GM19043 (cell line): ENCODE measurements around the gene STK17A.
"Not testable (repeated sequence)": the region's sequence is repeated elsewhere in the genome, so short reads cannot be mapped to it uniquely, and the experiment has no call there.

Experiments used
- ATAC-seq: cut with Tn5 transposase; IDR thresholded peaks from one replicate; pipeline ENCODE4 v1.9.1; 2021; ENCODE audit warnings: low read depth; ENCODE audit not compliant: unreplicated experiment

STK17A gene

DNA sequence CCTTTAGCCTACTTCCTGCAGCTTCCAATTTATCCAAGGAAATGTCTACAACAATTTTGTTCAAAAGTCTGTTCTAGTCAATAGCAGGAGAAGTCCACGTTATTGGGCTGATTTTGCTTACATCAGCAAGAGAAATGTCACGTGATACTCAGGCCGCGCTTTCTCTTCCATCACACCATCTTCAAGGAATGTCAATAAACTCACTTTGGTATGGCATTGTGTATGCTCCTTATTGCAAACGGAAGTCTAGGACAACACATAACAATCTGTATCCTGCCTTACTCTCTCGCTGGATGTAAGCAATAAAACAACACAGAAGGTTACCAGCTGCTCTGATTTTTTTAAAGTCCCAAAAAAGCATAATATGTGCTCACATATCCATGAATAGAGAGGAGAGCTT lies 17.1 kb upstream of the STK17A start:
- no peak for ATAC-seq

DNA sequence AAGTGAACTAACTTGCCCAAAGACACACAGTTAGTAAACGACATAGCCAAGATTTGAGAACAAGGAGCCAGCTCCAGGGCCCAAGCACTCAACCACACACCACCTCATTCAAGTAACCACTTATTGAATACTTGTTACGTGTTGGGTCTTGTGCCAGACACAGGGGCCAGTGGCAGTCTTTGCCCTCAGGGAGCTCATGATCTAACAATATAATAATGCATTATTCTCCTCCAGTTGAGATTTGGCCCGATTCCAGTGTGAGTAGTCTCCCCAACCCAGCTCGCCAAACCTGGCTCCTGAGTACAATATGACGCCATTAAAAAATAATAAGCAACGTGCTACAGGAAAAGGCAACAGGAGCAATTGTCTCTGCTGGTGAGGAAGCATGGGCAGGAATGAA lies 14.4 kb upstream of the STK17A start:
- ATAC-seq: no peak

DNA sequence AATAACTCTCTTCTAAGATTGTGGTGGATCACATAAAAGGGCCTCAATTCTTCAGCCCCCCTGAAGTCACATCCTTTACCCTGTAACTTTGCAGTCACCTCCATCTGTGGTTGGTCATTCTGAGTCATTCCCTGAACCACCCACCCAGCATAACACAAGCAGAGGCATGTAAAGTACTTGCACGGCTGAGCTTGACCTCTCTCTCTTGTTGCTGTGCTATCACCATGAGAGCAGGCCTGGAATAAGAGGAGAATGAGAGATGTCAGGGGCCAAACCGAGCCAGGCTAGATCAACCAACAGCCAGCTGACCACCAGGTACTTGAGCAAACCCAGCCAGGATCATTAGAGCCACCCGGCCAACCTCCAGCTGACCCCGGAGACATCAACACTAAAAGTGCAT lies 13.5 kb upstream of the STK17A start:
- peak; percentile 50 for ATAC-seq

DNA sequence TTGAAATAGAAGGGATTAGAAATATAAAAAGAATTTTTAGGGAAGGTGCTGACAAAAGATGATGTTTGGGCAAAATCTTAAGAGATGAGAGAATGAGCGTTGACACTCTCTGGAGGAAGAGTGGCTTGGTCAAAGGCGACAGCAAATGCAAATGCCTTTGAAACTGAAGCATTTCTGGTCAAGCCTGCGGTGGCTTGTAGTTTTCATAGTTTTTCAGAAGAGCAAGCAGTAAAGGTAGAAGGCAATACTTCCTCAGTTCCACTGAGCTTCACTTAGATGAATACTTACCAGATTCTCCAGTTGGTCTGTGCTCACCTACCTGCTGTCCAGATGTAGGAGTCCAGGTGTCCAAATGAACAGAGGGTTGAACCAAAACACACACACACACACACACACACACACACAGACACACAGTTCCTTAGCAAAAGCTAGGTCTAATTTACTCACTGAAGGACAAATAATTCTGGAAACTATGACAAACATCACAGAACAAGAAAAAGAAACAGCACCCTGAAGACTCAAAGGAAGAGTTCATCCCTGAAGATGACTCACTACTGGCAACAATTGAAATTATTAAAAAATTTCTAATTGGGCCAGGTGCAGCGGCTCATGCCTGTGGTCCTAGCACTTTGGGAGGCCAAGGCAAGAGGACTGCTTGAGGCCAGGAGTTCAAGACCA lies 12.1 kb upstream of the STK17A start:
- peak; percentile 75 for ATAC-seq

DNA sequence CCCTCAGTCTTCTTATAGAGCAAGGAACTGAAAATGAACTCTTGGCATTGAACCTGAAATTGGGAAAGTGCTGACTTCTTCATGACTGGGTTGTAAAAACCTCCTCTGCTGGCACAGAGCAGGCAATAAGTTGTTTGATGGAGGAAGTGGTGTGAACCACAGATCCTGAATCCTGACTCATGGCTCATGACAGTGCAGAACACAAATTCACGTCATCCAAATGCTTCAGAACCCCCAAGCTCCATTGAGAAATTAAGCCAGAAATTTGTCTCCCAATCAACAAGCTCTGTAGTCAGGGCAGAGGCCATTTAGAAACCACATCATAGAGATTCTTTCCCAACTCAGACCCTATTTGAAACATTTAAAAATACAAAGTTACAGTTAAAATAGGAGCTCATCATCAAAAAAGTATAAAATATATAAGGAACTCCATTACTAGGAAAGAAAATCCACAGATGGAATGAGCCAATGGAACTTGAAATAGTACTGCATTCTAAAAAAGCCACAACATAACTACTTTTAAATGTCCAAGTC lies 10.3 kb upstream of the STK17A start:
- ATAC-seq: peak; percentile 42

DNA sequence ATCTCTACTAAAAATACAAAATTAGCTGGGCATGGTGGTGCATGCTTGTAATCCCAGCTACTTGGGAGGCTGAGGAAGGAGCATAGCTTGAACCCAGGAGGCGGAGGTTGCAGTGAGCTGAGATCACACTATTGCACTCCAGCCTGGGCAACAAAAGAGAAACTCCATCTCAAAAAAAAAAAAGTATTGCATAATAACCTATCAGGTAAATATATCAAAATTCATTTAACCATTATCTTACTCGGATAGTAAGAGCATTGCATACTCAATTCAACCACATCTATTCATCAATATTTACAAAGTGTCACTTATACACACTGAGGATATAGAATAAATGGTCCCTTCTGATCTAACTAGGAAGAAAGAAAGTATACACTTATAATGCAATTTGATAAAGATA lies 9.1 kb upstream of the STK17A start:
- ATAC-seq: not testable (repeated sequence)

DNA sequence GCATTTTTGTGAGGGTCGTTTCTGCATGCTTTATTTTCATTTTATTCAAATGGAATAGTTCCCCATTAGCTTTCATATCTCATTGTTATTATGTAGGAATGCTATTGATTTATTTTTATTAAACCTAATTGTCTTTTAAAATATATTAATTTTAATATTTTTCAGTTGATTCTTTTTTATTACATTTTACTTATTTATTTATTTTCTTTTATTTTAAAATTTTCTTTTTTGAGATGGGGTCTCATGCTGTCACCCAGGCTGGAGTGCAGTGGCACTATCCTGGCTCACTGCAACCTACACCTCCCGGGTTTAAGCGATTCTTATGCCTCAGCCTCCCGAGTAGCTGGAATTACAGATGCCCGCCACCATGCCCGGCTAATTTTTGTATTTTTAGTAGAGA lies 7.4 kb upstream of the STK17A start:
- no peak for ATAC-seq

DNA sequence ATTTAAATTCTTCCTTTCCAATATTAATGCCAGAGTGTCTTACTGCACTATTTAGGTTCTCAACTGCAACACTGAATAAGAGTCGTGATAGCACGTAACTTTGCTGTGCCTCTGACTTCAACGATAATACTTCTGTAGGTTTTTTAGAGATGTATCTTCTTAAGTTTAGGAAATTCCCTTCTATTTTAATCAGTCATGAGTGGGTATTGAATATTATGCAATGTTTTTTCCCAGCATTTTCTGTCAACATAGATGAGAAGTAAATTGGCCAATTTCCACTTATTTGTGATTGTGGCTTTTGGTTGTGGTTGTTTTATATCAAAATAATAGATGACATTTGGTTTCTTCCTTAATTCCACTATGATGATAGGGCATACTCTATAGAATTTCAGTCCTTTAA lies 6.7 kb upstream of the STK17A start:
- no peak for ATAC-seq

DNA sequence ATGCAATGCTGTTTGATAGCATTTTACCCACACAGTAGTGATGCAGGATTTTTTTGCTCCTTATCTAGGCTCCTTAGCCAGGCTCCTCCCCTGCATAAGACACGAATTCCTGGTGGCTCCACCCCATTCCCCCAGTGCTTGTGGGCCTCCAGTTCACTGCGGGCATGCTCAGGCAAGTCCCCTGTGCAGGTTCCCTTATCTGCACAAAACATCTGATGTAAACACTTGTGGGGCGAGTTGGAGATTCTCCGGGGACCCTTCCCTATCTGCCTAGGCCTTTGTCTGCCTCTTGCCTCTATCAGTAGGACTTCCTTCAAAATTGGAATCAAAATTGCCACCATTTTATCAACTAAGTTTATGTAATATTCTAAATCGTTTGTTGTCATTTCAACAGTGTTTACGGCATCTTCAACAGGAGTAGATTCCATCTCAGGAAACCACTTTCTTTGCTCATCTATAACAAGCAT lies 5.4 kb upstream of the STK17A start:
- ATAC-seq: no peak

DNA sequence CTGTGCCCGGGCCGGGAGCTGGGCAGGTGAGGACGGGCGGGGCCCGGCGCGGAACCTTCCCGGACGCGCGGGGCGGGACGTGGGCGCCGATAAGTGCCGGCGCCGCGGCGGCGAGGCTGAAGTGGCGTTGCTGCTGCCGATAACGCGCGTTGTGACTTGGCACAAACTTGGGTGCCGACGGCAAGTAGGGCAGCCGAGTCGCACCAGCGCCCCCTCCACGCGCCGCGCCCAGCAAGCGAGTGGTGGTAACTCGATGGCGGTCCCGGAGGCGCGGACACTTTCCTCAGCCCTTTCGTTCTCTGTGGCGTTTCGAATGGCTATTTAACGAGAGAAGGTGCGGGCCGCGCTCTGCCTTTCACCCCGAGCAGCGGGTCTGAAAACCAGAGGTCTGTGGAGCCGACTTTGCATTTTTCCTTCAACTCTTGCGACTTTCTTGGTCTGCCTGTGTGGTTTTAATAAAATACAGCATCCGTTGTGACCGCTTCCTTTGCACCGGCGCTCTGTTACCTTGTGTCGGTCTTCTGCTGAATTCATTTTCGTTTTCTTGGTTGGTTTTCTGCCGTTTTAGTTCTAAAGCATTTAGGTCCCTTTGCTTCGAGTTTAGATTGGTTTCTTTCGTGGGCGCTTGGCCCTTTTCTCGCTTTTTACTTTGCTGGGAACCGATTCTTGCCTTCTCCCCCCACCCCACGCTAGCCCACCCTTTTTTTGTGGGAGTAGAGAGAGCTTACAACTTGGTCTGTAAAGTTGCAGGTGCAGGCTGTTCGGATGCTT lies 701 bp downstream of the STK17A start:
- ATAC-seq: peak; percentile 20

DNA sequence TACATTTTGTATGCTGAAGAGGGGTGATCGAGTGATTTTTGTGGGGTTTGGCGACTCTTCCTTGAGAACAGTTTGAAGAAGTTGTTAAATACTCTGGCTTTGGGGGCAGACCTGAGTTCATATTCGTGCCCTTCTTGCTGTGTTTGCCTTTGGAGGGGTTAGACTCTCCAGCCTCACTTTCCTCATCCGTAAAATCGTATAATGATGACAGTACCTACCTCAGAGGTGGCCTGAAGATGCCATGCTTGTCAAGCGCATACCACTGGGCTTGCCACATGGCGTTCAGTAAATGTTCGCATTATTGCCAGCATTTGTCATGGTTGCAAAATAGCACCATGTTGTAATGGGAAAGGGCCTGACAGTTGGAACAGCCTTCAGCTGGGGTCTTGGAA lies 1.3 kb downstream of the STK17A start:
- no peak for ATAC-seq

DNA sequence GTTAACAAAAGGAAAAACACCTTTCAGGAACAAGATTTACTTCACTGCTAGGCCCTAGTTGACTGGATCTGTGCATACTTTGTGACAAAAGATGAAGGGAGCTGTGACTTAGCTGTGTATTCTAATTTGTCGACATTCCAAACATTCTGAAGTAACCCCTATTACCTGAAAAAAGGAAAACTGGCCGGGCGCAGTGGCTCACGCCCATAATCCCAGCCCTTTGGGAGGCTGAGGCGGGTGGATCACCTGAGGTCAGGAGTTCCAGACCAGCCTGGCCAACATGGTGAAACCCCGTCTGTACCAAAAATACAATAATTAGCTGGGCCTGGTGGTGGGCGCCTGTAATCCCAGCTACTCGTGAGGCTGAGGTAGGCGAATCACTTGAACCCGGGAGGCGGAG lies 1.8 kb downstream of the STK17A start:
- not testable (repeated sequence) for ATAC-seq

DNA sequence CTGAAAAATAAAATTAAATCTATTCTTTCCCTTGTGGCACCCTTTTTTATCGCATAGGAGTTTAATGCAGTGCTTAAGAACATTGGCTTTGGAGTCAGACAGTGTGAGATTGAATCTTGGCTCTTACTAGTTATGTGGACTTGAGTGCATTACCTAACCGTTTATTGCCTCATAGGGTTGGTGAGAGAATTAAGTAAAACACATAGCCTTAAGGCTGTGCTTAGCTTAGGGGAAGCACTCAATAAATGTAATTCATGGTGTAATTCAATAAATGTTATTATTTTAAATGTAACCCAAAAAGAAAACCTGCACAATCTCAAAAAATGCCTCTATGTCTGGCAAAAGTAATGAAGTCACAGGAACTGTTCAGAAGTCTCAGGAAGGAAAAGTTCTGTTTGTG lies 2.7 kb downstream of the STK17A start:
- ATAC-seq: no peak

DNA sequence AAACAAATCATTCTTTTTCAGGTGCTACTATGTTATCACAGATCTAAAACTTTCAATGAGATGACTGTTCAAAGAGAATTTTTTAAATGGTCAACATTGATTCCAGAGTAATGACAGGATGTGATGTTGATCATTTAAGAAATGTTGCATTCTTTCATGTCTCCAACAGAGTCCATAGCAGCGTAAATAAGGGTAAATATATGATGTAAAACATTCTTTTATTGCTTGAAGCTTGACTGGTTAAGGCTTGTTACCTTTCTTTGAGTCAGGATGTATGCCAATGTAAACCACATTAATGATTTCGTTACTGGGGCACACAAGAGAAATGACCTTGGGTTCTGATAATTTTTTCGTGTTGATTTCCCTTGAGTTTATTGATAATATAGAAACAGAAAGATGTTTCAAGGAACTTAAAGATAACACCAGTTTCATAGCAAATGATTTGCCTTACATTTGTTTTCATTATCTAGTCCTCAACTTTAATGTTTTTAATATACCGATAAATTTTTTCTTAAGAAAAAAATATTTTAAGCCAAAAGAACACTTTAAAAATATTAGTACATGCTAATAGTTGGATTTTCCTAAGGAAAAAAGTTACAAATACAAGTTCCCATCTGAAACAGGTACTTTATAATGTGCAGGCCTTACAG lies 3.5 kb downstream of the STK17A start:
- ATAC-seq: no peak

DNA sequence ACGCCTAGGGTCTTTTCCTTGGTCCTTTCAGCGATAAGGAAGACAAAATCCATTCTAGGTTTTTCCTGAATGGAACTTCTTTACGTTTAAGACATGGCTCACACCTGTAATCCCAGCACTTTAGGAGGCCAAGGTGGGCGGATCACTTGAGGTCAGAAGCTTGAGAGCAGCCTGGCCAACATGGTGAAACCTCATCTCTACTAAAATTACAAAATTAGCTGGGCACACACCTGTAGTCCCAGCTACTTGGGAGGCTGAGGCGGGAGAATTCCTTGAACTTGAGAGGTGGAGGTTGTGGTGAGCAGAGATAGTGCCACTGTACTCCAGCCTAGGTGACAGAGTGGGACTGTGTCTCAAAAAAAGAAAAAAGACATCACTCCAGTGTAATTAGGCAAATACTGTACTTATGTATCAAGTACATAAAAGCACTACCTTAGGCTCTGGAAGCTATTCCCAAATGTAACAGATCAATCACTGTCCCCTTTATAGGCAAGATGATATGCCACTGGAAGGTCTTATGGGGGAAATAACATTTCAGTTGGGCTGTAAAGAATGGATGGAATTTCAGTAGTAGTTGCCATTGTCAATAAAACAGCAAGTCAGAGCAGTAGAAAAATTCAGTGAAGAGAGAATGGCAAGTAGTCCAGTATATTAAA lies 5.7 kb downstream of the STK17A start:
- ATAC-seq: no peak

DNA sequence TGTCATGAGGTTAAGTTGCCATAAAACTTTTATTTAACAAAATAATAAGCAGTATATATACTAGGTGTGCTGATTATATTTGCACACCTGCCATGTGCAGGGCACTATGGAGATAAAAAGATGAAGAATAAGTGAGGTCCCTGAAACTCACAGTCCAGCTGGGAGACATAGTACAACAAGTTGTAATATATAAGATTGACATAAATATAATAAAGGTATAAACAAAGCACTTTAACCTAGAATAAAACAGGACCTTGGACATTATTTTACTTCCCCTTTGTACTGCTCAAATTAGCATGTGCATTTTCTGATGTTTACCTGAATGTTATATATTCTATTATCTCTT lies 6.2 kb downstream of the STK17A start:
- ATAC-seq: no peak

DNA sequence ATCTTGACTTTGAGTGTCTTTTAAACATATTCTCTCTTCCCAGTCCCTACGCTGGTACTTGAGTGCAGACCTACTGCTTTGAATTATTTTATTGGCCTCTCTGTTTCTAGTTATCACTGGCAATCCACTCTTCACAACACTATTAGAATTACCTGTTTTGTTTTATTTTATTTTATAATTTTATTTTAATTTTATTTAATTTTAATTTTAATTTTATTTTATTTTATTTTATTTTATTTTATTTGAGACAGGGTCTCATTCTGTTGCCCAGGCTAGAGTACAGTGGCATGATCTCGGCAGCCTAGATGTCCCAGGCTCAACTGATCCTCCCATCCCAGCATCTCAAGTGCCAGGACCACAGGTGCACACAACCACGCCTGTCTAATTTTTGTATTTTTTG lies 6.8 kb downstream of the STK17A start:
- no peak for ATAC-seq

DNA sequence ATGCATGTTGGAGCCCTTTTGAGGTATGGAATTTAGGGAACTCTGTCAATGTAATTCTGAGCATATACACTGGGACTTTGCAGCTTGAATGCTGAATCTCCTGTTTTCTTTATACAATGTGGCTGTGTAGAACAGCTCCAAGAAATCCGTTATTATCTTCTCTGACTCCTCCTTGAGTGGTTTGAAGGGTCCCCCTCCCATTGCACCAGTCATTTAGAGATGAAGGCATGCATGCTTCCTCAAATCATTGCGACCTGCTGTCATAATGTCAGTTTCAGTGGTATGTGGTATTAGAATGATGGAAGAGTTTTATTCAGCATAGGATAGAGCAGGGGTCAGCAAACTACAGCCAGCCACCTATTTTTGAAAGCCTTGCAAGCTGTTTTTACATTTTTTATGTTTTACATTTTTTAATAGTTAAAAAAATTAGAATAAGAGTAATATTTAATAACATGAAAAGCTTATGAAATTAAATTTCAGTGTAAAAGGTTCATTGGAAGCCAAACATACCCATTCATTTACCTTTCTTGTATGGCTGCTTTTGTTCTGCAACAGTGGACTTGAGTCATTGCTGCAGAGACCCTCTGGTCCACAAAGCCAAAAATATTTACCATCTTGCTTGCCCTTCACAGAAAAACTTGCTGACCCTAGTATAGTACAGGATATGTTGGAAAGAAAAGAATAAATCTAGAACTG lies 8.1 kb downstream of the STK17A start:
- ATAC-seq: peak; percentile 67

DNA sequence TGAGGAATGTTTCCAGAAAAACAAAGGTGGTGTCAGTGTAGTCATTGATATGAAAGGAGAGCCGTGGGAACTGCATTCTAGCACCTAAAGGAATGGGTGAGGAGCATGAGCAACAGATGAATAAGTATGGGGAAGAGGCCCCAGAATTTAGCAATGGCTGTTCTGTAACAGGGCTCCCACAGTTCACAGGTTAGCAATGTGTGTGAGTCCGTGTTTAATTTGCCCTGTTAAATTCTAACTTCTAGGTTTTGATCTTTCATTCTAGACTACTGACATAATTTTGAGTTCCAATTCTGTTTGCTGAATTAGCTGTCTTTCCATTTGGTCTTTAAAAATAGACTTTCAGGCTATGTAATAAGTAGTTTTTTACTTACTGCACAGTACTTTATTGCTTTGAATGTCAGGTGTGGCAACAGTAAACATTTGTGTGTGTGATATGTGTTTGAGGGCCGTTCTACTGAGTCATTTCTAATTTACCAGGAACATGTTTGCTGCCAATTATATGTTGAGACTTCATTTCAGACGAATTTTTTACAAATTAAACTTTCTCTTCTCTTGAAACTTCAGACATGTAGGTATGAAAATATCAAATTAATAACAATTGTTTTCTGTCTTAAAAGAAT lies 8.8 kb downstream of the STK17A start:
- no peak for ATAC-seq

DNA sequence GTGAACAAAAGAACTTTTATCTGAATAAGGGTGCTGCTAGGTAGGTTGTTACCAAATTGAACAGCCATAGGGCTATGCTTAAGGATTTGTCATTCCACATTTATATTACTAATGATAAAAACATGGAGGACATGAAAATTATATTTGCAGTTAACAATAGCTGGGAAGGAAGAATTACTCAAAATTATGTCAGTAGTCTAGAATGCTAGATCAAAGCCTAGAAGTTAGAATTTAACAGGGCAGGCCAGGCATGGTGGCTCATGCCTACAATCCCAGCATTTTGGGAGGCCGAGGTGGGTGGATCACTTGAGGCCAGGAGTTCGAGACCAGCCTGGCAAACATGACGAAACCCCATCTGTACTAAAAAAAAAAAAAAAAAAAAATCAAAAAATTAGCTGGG lies 9.4 kb downstream of the STK17A start:
- ATAC-seq: no peak
